GM13976 (cell line): Measurements from ENCODE around the gene FGFR3.

ENCODE experiments used
- DNase-seq: peaks from one replicate; pipeline ENCODE4 v3.0.0; 2012; ENCODE audit warnings: low spot score
- CTCF ChIP-seq: IDR thresholded peaks from 2 replicates; pipeline ENCODE4 v1.5.1; 2012; ENCODE audit warnings: borderline replicate concordance, mild to moderate bottlenecking; ENCODE audit not compliant: insufficient read depth; ENCODE audit errors: extremely low read depth, missing control alignments, control extremely low read depth
- in situ Hi-C: fragments of 300-500 bp; cut with MboI; formaldehyde crosslinking; loops from one replicate; pipeline ENCODE4 v1.12.0; 2022; ENCODE audit warnings: low sequenced_read_pairs, mixed read lengths, inconsistent platforms; ENCODE audit not compliant: unreplicated experiment

Gene FGFR3

GRCh38 chr4:1857931-1858330 lies 64.8 kb downstream of the FGFR3 start:
- no peak for TF ChIP-seq CTCF
- in situ Hi-C loops, result no loop called here

More at GRCh38 chr4:1857931-1858330, 64.8 kb downstream of the FGFR3 start:
- no peak for DNase-seq
